Activated effector memory CD4-positive, alpha-beta T cell treated with anti-CD3 and anti-CD28 coated beads, Interleukin-2, amount 50 U/mL, for 16 hours (primary cell): ENCODE results near the gene ILDR2.

Experiments
- DNase-seq: peaks from one replicate; pipeline ENCODE4 v3.0.0-alpha.2; 2020

Gene ILDR2, protein sequence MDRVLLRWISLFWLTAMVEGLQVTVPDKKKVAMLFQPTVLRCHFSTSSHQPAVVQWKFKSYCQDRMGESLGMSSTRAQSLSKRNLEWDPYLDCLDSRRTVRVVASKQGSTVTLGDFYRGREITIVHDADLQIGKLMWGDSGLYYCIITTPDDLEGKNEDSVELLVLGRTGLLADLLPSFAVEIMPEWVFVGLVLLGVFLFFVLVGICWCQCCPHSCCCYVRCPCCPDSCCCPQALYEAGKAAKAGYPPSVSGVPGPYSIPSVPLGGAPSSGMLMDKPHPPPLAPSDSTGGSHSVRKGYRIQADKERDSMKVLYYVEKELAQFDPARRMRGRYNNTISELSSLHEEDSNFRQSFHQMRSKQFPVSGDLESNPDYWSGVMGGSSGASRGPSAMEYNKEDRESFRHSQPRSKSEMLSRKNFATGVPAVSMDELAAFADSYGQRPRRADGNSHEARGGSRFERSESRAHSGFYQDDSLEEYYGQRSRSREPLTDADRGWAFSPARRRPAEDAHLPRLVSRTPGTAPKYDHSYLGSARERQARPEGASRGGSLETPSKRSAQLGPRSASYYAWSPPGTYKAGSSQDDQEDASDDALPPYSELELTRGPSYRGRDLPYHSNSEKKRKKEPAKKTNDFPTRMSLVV

DNA sequence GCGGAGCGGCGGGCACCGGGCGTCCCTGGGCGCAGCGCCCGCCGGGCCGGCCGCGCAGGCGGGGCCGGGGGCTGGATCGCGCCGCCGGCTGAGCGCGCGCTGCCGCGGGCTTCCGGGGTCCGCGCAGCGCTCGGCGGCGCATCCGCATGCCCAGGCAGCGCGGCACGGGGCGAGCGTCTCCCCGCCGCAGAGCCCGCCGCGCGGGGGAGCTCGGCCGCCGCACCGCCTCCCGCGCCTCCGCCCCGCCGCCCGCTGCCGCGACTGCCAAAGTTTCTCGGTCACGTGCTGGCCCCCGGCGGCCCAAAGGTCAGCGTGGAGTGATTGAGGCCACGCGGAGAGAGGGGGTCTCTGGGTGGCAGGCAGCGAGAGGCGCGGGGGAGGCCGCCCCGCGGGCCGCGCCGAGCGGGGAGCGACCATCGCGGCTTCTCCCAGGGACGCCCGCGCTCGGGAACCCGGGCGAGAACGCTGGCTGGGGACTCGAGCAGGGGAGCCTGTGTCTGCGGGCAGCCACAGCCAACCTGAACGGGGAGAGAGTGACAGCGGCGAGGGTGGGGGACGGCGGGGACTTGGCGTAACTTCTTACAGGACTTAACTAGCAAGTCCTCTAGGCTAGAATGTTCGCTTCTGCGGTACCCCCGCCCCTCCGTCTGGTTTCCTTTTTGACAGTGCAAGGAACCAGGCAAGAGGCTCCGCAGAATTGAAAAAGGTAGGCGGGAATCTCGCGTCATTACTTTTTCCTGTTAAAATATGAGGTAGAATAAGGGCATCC is at the start of gene ILDR2:
Gene ILDR2 (minus strand): TSS at position 180 of the 769 bp plus-strand sequence. CDS start 272 bp downstream, outside the sequence.
- DNase-seq, result peak; percentile 84

DNA sequence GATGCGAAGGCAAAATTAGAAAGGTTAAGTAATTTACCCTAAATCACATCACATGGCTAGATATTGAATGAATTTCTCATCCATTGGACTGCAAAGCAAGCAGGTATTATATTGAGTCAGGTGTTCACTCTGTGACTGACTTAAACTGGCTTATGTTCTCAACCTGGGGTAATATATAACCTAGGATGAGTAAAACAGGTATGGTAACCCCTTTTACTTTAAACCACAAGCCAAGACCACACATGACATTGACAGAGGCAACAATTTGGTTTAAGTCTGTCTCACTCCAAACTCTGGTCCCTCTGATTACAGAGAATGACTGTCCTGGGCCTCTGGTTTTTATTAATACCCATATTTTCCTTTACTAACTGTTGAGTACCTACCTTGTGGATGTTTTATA is 47.0 kb upstream of the ILDR2 start:
- no peak for DNase-seq

GRCh38 chr1:167016100-167016750 is 40.9 kb upstream of the ILDR2 start:
- DNase-seq, result no peak

GRCh38 chr1:167013108-167013929 is 38.0 kb upstream of the ILDR2 start:
- no peak for DNase-seq

DNA sequence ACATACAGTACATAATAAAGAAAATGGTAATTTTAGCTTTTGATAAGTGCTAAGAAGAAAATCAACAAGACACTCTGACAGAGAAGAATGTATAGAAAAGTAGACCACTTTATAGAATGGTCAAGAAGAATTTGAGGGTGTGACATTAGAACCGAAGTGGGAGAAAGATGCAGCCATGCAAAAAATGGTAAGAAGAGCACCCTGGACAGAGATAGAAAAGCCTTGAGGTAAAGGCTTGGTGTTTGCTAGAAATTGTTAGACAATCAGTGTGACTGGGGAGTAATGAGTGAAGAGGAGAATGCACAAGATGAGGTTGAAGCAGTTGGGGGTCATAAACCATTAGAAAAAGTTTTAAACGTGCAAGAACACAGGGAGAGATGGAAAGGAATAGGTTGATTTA is 37.2 kb upstream of the ILDR2 start:
- DNase-seq, result no peak

GRCh38 chr1:167011560-167012191 is 36.3 kb upstream of the ILDR2 start:
- no peak for DNase-seq

- DNase-seq, result no peak
Observed at GRCh38 chr1:167003711-167004110, 28.4 kb upstream of the ILDR2 start.

DNA sequence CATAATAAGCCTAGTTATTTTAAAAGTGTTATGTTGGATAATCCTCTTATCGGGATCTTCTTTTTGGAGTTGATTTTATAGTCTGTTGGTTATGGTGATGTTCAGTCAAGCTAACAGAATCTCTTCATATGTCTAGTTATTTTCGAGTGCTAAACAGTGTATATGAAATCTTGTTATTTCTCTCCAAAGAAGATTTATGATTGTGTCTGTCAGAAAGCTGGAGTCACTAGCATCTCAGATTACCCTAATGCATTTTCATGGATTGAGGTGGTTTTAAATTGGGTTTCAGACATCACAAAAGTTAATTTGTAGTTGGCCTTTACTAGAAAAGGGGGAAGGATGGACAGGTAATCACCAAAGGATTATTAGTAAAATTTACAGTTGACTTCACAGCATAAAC is 27.0 kb upstream of the ILDR2 start:
- no peak for DNase-seq

GRCh38 chr1:167000546-167000945 is 25.2 kb upstream of the ILDR2 start:
- no peak for DNase-seq

- no peak for DNase-seq
Observed at GRCh38 chr1:166999500-167000055, 24.2 kb upstream of the ILDR2 start.

GRCh38 chr1:166999075-166999474 is 23.7 kb upstream of the ILDR2 start:
- no peak for DNase-seq

GRCh38 chr1:166988974-166989515 is 13.7 kb upstream of the ILDR2 start, which contains the start of gene MAEL:
Gene MAEL (plus strand): TSS chr1:166989280. CDS start chr1:166989353, 73 bp downstream.
- no peak for DNase-seq

DNA sequence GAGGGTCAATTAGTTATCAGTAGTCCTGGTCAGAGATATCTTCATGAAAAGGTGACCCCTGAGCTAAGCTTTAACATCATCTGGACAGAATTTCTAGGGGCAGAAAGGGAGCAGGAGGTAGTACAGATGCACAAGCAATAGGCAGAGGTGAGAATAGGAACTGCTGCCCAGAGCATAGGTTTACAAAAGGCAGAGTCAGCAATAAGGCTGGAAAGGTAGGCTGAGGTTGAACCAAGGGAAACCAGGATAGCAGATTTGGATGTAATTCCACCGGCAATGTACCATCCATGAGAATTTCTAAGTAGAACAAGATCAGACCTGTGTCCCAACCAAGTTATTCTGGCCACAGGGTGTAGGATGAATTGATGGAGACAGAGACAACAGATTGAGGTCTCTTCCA is 6.2 kb upstream of the ILDR2 start:
- DNase-seq, result no peak

- DNase-seq, result no peak
Observed at GRCh38 chr1:166980818-166981217, 5.5 kb upstream of the ILDR2 start.

GRCh38 chr1:166980383-166980782 is 5.0 kb upstream of the ILDR2 start:
- DNase-seq, result no peak

- no peak for DNase-seq
Observed at GRCh38 chr1:166978821-166979220, 3.5 kb upstream of the ILDR2 start.

DNA sequence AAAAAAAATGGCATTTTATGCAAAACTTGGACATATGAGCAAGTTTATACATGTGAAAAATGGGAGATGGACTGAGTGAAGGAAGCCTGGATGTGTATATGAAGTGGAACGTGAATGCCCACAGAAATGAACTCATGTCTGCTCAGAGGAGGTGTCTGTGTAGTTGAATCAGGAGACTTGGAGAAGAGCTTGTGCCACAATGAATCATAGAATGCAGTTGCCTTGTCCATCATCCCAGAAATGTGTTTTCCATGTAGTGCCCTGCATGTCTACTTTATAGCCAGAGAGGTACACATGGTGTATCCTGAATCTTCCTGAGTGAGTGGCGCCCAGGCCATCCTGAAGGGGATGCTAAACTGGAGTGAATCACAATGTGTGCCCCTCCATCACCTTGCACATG is 2.6 kb upstream of the ILDR2 start:
- DNase-seq, result no peak

DNA sequence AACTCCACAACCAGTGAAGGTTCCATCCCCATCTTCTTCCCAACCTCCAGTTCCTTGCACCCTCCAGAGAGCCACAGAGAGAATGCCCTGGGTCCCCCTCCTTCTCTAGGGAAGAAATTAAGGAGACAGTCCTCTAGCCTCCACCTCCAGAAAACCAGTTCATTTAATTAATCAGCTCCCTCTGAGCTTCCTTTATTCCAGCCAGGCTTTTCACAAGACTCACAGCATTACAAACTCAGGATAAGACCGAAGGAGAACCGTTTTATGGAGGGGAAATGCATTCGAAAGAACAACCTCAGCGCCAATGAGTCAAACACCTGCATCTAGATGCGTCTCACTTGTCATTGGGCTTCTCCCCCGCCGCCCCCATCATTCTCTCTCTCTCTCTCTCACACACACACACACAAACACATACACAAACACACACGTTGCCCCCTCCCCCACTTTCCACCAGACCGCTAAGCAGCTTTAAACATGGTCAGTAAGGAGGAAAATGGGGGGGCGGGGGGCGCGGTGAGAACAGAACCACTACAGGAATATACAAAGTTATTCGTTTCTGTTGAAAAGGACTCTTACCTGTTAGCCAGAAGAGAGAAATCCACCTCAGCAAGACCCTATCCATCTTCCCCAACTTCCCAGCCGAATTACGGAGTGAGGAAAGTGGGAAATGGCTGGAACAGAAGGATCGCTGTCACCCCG is 544 bp downstream of the ILDR2 start:
- DNase-seq, result peak; percentile 77

- no peak for DNase-seq
Observed at GRCh38 chr1:166972826-166973225, 2.5 kb downstream of the ILDR2 start.

DNA sequence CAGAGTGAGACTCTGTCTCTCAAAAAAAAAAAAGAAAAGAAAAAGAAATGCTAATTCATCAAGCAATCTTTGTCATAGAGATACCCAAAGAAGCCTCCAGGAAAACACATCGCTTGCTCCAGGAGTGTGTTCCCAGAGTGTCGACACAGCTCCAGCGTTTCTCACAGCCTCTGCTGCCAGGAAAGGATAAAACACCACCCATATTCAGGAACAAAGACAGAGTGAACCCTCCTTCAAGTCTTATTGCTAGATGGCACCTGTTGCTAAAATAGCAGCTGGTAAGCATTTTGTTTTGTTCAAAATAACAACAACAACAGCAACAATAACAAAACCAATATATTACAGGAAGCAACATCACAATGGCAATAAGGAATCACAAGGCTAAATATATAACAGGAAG is 3.1 kb downstream of the ILDR2 start:
- DNase-seq, result no peak
